CD4-positive, alpha-beta T cell treated with Interferon gamma for 1 hour (primary cell): Measurements from ENCODE around the gene PHC3.

Experiments
- DNase-seq: peaks from one replicate; pipeline ENCODE4 v3.0.0-alpha.2; 2020

The PHC3 gene

DNA sequence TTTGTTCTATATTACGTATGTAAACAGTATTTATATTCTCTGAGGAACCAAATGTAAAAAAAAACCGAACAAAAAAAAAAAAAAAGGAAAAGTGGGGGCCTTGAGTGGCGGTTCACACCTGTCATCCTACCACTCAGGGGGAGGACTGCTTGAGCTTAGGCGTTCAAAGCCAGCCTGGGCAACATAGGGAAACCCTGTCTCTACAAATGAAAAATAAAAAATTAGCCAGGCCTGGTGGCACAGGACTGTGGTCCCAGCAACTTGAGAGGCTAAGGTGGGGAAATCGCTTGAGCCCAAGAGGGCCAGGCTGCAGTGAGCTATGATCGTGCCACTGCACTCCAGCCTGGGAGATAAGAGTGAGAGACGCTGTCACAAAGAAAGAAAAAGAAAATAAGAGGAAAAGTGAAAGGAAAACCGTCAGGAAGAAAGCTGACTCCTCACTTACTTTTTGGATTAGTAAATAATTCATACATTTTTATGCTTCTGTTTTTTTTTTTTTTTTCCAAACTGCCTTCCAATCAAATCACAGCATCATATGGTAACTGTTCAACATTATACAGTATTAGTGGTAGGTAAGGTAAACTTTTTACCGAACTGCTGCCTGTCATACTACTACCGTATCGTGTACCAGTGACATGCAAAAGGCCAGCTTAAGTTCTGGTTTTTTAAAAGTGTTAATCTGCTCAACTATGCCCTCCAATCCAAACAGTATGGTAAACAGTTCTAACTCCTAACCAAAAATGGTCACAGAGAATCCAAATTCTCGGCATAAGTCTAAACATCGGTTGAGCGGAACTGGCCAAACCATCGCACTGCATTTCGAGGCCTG is 1.2 kb downstream of the PHC3 start:
- no peak for DNase-seq

DNA sequence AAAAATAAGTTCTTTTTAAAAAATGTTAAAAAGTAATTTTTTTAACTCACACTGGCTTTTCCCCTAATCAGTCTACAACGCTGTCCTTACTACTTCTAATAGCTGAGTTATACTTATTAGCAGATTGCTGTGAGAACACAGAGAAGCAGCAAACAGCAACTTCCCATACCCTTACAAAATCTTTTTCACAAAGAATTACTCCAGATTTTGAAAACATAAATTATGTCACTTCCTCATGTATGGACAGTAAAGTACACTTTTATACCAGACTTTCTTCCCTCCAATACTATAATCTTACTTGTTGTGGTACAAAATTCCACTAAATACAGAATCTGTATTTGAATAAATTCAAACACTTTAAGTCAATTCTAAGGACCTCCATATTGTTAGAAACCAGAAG is 2.1 kb downstream of the PHC3 start:
- DNase-seq = no peak

DNA sequence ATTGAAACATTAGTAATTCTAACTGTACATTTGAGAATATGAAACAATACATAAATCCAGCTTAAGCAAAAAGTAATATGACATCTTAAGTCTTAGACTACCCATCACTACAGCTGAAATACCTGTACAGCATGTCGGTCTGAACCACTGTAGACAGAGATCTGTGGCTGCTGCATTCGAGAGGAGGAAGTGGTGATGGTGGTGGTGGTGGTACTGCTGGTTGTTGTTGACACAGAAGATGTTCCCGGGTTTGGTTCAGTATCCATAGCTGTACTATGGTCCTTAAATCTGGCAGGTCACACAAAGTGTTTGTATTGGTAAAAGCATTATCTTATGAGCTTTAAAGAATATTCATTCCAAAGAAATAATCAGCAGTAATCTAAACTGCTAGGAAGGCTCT is 2.9 kb downstream of the PHC3 start:
- peak; percentile 56 for DNase-seq

DNA sequence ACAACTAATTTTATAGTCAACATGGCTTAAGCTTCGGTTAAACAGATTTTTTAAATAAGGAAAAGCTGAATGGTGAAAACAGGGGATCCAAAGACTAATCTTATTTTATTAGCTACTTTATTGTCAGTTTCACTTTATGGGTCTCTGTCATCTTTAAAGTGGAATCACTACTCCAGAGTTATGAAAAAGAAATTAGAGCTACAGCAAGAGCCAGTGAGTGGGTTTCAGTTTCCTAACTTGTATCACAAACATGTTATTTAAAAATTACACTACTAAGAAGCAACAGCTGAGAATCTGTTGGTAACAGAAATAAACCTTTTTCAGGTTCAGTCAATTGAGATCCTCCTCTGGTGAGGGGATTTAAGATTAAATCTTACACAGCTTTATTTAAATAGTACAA is 10.0 kb downstream of the PHC3 start:
- DNase-seq = no peak

DNA sequence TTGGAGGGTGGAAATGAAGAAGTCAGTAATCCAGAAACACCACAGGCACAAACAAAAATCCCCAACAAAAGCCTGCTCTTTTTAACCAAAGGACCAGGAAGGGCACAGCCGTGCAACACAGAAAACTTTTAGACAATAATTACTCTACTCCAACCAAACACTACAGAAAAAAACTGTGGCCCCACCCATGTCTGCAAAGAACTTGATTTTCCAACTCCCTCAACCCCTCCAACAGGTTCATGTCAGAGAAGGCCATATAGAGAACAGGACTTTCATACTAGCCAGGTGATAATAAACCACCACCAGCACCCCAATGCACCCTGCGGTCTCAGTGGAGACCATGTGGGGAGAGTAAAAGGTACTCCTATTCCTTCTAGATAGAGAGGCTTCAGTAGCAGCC is 16.8 kb downstream of the PHC3 start:
- no peak for DNase-seq

DNA sequence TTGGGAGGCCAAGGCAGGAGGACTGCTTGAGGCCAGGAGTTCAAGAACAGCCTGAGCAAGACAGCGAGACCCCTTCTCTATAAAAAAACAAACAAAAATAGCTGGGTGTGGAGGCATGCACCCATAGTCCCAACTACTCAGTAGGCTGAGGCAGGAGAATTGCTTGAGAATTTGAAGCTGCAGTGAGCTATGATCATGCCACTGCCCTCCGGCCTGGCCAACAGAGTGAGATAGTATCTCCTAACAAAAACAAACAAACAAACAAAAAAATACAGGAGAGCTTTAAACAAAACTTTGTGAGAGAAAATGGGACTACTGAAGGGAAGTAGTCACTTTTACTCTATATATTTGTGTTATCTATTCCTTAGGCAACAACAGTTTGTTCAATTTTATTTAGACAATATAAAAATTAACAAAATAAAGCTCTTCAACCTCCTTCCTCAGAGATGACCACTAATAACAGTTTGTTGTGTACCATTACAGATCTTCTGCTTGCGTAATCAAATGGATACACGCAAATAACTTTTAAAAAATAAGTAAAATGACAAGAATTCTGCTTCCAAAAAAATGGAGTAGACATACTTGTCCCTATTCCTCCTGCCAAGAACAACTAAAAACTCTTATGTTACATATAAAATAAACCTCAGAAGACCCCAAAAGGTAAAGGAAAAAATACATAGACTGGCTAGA is 17.4 kb downstream of the PHC3 start:
- no peak for DNase-seq

DNA sequence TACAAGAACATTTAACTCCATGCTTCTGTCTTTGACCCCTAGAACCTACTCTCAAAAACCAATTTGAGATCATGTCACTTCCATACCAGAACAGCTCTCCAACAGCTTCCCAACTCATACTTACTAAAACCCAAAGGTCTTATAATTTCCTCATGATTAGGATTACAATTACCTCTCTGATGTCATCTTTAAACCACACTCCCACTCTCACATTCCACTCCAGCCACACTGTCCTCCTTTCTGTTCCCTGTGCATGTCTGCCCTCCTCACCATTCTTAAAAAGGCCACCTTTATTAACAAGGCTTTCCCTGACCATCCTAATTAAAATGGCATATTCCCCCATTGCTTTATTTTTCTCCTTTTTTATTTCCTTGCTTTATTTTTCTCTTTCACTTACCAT is 18.9 kb downstream of the PHC3 start:
- no peak for DNase-seq

DNA sequence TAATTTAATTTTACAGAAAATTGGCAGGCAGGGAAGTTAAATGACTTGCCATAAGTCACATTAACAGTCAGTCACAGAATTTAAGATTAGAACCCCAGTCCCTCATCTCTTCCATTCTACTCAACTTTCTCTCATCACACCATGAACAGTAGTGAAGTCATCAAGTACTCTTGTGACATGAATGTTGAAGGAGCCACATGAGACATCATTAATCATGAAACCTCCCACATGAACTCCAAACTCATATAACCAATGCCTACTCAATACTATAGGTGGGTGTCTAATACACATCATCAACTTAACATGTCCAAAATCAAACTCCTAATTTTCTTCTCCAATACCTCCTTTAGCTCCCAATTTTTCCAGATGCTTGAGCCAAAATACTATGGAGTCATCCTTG is 19.5 kb downstream of the PHC3 start:
- DNase-seq = no peak

DNA sequence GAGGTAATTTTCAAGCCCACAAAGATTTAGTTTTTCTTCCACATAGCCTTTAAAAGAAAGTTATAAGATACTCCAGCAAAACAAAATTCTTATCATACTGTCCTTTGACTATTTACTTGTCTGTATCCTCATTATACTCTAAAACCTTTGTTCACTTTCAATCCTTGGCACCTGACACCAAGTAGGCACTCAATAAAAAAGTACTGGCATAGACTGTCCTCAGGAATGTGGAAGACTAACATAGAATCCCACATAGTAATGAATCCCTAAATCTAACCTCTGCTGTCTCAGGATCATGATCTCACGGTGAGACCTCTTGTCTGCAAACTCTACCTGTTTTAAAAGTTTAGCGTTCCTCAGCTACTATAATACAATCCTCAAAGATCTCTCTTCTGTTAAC is 21.6 kb downstream of the PHC3 start:
- DNase-seq = no peak

DNA sequence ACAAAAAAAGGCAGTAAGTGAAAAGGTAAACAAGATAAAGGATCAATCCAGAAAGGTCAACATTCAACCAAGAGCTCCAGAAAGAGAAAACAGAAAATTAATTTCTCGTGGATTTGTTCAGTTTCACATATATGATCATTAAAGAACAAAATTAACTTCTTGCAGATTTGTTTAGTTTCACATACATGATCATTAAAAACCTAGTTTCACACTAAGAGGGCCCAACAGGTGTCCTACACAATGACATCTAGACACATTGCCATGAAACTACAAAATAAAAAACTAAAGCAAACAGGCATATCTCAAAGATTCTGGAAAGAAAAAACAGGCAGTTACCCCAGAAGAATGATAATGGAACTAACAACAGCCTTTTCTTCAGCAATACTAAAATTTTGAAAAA is 22.1 kb downstream of the PHC3 start:
- no peak for DNase-seq

DNA sequence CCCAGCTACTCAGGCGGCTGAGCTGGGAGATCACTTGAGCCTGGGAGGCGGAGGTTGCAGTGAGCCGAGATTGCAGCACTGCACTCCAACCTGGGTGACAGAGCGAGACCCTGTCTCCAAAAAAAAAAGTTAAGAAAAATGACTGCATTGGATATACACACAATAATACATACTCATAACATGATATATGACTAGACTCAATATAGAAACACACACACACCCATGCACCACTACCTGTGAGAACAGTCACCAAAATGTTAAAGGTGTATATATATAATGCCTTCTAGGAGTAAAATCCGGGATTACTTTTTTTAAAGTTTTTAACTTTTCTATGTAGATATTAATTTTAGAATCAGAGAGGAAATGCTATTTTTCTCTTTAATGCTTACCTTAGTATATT is 25.9 kb downstream of the PHC3 start:
- no peak for DNase-seq

DNA sequence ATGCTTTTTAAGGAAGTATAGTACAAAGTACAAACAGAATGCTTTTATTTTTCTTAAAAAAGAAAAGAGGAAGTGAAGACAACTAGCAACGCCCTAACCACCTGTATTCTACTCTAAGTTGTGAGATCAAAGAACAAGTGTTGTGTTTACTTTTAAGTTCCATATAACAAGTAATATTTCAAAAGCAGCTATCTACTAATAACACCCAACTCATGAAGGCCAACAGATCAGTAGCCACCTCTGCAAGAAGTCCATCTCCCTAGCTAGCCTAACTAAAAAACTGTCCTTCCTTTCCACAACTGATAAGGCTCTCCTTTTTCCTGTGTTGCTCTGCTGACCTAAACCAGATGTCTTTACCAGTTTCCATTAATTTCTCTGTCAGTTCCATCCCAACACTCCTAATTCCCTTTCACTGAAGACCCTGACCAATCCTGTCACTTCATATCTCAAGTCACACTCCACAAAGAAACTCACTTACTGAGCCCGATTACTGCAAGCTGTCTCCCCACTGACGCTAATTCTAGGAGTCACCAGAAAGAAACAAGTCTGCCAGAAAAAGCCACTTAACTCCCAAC is 26.9 kb downstream of the PHC3 start:
- DNase-seq = no peak

DNA sequence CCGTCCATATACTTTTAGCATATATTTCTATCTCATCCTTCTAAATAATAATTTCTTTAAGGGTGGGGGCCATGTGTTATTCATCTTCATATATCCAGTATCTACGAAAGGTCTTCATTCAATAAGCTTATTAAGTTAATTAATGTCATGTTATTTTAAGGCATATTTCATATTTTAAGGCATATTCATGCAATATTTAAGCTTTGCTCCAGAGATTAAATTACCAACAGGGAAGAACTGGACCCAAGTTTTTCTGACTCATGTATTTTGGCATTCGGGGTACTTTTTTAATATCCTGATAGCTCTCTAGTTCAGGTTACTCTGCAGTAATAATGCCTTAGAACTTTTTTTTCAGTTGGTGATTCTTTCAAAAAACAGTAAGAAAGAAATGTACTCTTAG is 27.4 kb downstream of the PHC3 start:
- no peak for DNase-seq

DNA sequence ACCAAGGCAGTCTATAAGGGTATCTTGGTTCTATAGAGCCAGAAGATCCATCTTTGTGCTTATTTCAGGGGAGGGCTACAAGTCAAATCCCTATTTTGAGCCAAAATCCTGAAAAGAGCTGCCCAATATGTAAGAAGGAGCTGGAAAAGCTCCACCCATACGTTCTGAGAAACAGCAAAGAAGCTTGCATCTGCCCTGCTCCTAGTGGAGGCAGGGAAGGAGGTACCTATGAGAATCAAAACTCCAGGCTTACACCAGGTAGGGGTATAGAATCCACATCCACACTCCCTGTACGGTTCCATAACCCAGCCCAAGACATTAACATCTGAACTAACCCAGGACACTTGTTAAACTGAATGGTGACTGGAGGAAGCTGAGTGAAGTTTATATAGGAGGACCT is 30.0 kb downstream of the PHC3 start:
- DNase-seq = no peak

DNA sequence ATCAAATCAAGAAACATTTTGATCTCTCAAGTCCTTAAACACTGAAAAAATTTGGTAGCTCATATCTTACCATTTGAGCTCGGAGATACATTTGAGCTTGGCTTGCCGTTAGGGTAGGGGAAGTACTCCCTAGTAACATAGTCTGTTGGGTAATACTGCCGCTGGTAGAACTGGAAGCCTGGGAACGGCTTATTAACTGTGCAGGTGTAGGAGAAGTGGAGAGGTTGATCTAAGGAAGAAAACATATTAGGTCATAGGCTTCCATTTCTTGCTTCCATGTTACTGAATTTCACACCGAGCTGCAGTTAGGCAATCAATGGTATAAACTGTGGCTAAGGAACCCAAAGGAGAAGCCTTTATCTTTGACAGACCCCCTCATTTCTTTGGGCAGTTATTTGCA is 32.5 kb downstream of the PHC3 start:
- no peak for DNase-seq

DNA sequence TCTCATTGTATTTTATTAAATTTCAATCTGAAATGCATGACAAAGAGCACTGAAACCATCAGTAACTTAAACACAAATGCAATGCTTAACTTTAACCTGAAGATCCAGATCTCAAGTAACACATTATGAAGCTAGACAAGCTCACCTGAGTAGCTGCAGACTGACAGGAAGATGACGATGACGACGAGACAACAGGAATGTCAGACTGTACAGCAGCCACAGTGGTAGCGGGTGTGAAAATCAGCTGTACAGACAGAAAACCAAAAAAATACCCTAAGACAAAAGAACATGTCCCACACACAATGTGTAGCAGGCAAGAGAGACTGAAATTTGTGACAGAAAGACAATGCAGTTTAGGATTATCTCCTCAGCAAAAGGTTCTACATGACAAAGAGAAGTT is 36.3 kb downstream of the PHC3 start:
- DNase-seq = no peak

DNA sequence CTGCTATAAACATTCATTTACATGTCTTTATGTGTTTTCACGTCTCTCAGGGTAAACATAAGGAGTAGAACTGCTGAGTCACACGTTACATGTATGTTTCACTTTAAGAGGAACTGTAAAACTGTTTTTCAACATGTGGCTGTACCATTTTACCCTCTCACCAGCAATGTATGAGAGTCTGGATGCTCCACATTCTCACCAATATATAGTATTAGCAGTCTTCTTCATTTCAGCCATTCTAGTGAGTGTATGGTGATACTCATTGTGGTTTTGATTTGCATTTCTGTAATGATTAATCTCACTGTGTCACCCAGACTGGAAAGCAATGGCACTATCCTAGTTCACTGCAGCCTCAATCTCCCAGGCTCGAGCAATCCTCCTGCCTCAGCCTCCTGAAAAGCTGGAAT is 37.1 kb downstream of the PHC3 start:
- no peak for DNase-seq

DNA sequence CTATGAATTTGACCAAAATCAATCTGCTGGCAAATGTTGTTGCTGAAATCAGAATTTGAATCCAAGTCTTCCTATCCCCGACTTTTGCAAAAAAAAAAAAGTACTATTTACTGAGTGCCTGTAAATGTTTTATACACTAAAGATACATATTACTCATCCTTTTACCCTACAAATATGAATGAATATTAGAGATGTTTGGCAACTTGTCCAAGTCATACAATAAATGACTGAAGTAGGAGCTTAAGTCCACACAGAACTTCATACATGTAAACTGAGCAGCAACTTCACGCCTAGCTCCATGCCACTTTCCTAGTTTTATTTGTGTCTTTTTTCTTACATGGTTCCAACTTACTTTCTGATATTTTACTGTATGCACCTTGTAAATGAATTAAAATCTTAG is 39.2 kb downstream of the PHC3 start:
- DNase-seq = no peak

DNA sequence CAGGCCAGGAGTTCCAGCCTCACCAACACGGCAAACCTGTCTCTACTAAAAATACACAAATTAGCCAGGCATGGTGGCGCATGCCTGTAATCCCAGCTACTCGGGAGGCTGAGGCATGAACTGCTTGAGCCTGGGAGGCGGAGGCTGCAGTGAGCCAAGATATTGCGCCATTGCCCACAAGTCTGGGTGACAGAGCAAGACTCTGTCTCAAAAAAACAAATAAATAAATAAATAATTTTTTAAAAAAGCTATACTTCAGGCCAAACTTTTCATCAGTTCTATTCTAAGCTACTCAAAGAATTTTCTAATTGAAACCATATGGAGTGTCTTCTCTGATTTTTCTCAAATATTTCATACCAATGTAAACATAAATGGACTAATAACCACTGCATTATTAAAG is 43.5 kb downstream of the PHC3 start:
- DNase-seq = no peak

DNA sequence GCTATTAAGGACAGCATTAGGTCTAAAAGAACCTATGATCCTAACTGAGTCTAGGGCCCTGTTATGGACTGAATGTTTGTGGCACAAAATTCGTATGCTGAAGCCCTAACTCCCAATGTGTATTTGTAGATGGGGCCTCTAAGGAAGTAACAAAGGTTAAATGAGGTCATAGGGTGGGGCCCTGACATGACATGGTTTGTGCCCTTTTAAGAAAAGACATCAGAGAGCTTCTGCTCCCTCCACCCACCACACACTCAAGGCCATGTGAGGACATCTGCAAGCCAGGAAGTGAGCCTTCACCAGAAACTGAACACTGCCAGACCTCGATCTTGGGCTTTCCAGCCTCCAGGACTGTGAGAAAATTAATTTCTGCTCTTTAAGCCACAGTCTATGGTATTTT is 49.2 kb downstream of the PHC3 start:
- DNase-seq = peak; percentile 5

DNA sequence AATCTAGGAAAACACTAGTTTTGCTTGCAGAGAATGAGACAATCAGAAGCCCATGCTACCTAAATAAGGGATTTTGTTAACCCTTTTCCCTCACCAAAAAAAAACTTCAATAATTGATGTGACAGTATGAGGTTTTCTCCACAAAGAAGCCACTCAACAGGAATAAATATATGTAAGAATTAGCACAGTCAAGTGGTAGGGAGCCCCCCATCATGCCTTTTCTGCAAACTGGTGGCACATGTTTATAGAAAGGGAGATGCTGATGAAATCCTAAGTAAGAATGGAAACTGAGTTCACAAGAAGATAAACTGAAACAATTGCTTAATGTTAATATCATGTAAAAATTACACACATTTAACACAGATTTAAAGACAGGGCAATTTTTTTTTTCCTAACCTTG is 51.0 kb downstream of the PHC3 start:
- DNase-seq = no peak

DNA sequence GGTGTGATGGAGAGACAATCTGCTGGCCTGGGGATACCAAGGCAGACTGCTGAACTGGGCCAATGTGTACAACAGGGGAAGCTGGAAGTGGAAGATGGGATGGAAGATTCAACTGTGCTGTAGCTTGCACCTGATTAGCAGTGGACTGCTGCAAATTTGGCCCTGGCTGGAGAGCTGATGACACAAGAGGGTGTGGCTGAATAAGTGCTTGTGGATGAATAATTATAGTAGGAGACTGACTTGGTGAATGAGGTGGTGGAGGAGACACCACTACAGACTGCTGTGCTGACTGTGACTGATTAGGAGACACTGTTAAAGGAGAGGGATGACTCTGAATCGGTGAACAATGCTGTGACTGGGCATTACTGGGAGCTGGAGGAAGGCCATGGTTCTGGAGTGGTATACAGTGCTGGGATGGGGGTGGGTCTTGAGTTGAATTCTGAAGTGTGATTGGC is 52.5 kb downstream of the PHC3 start:
- no peak for DNase-seq

DNA sequence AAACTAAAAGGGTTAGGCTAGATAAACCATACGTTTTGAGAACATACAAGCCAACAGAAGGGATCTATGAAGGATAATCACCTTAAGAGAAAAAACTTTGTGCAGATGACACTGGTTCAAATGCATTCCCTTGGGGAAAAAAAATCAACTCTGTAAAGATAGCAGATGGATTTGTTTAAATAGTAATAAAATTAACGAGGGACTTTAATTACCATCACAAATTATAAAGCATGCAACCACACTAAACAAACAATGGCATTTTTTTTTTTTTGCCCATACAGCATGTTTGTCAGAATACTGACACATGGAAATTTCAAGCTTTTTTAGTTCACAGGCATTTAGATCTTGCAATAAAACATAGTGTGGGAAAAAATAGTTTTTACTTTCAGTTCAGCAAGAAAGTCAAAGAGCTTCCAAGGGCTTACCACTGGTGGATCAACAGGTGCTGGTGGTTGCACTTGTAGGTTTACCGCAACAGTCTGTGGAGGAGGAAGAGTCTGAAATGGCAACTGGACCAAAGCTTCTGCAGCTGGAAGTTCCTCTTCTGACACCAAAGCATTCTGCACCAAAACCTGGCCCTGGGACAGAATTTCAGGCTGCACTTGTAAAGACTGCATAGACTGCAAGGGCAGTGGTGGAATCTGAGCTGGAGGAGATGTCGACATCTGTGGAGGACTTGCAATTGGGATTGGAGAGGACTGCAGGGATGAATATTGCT is 53.1 kb downstream of the PHC3 start:
- peak; percentile 10 for DNase-seq

DNA sequence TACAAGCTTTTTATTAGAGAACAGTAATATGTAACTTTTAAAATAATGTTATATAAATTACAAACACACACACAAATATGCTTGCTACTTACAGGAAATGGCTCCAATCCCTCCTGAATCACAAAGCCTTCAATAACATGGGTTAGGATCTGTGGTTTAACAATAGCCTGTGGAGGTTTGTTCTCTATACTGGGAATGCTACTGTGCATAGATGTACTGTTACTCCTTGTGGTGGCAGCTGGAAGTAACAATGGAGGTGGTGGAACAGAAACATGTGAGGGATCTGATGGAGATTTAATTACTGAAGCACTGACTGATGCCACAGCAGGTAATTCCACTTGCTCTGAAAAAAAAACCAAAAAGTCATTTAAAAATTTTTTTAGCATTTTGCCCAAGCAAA is 64.4 kb downstream of the PHC3 start:
- no peak for DNase-seq
